A549 treated with CpdA at 1 μM for 4 hours (cell line): ENCODE data around the gene CDC42BPA. TPM values are rescaled to one million over a fixed set of nuclear protein-coding genes. Genes with fewer than 3 reads are reported as not detected.

Experiments used
- total RNA-seq: library from RNA; stranded (reverse); fragments of 200-300 nt; extraction: Qiagen RNA extraction; gene quantifications from 5 replicates; pipeline ENCODE4 v1.2.3, GENCODE V29; 2022; ENCODE audit warnings: low read depth

The CDC42BPA gene
- 8.8 to 12.5 TPM (median 10.6 TPM) in 5 replicates for total RNA-seq

GRCh38 chr1:227318016-227318852 lies at the start of gene CDC42BPA:
TSS of gene CDC42BPA (minus strand) at chr1:227318492. CDS start at chr1:227317182, 1,310 bp downstream.

GRCh38 chr1:226940029-226940805 lies 378.1 kb downstream of the CDC42BPA start, which contains the start of gene COQ8A:
TSS of gene COQ8A (plus strand) at chr1:226940294. CDS start at chr1:226961386, 21,092 bp downstream.

Other genes with a start within 250 kb of the CDC42BPA start
- gene ZNF678, start 245.1 kb upstream of the CDC42BPA start, total RNA-seq, result 1.1 to 2.2 TPM (median 1.7 TPM) in 5 replicates